ENCODE measurements around the gene HTRA3.

DNA sequence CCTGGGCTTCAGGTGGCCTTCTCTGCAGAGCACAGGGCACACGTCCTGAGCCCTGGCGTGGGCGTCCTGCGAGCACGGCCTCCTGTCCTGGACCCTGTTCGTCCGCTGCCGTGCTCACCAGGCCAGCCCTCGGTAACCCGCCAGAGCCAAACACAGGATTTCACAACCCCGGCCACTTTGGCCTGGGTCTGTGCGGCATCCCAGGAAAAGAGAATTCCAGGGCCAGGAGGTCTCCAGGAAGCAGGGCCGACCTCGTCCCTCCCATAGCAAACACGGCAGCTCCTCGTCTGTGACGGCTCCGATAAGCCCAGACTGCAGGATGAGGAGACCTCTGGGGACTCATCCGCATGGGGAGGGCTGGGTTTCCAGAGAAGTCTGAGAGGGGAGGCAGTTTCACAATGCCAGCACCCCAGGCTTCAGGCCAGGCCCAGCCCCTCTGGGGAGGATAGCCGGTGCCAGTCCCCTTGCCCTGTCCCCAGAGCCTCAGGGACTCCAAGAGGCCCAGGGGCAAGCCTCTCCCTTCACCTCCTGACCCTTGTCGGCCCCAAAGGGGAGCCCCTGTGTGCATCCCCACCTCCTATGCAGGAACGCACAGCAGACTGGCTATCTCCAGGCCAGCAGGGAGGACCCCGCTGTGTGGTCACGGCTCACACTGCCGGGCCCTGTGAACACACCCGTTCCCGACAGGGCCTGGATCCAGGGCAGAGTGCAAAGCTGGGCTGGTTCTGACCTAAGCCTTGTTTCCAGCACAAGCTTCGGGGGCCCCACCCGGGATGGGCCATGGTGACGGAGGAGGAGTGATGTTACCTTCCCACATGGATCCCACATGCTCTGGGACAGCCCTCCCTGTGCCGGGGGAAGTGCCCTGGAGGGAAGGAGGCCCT lies 22.3 kb upstream of the HTRA3 start:
- TF ChIP-seq, protein P1, sequence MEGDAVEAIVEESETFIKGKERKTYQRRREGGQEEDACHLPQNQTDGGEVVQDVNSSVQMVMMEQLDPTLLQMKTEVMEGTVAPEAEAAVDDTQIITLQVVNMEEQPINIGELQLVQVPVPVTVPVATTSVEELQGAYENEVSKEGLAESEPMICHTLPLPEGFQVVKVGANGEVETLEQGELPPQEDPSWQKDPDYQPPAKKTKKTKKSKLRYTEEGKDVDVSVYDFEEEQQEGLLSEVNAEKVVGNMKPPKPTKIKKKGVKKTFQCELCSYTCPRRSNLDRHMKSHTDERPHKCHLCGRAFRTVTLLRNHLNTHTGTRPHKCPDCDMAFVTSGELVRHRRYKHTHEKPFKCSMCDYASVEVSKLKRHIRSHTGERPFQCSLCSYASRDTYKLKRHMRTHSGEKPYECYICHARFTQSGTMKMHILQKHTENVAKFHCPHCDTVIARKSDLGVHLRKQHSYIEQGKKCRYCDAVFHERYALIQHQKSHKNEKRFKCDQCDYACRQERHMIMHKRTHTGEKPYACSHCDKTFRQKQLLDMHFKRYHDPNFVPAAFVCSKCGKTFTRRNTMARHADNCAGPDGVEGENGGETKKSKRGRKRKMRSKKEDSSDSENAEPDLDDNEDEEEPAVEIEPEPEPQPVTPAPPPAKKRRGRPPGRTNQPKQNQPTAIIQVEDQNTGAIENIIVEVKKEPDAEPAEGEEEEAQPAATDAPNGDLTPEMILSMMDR (conservative IDR thresholded peaks at IDR 0.05; ENCODE audit: low read depth, low read length): no peak
- TF ChIP-seq RAD21 (IDR thresholded peaks at IDR 0.05; ENCODE audit: low read length): no peak

Data from IMR-90 (cell line).